ENCODE results near the gene ADK.

DNA sequence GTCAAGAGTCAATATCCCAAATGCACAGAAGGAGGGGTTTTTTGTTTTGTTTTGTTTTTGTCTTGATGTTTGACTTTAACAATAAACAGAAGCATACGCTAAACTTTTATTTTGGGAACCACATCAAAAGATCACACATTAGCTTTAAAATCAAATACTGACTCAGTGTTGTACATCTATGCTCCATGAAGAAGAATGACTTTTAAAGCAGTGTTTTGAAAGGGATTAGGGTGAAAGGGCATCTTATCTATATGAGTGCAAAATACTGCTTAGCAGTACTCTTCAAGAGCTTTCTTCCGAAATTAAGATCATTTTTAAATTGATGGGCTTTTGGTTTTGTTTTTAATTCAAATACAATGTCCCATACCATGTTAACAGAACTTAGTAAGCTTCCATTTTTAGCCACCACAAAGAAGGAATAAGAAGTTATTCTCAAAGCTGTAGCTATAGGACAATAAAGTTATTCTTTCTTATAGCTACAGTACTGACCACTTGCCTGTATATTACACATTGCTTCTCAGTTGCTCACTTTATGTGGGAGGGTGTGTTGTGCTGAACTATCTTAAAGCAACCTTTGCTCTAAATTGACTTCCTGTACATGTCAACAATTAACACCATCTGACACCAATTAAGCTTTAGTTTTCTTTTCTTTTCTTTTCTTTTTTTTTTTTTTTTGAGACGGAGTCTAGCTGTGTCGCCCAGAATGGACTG, 531.1 kb downstream of the ADK start:
- TF ChIP-seq POLR2AphosphoS5 (IDR thresholded peaks at IDR 0.05; ENCODE audit: low read depth), result no peak
- TF ChIP-seq, protein P1, sequence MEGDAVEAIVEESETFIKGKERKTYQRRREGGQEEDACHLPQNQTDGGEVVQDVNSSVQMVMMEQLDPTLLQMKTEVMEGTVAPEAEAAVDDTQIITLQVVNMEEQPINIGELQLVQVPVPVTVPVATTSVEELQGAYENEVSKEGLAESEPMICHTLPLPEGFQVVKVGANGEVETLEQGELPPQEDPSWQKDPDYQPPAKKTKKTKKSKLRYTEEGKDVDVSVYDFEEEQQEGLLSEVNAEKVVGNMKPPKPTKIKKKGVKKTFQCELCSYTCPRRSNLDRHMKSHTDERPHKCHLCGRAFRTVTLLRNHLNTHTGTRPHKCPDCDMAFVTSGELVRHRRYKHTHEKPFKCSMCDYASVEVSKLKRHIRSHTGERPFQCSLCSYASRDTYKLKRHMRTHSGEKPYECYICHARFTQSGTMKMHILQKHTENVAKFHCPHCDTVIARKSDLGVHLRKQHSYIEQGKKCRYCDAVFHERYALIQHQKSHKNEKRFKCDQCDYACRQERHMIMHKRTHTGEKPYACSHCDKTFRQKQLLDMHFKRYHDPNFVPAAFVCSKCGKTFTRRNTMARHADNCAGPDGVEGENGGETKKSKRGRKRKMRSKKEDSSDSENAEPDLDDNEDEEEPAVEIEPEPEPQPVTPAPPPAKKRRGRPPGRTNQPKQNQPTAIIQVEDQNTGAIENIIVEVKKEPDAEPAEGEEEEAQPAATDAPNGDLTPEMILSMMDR (conservative IDR thresholded peaks at IDR 0.05; ENCODE audit: low read depth in 2 of 2), result no peak
- no peak for TF ChIP-seq EZH2 (IDR thresholded peaks at IDR 0.05; ENCODE audit: low read depth, unreplicated experiment)
- no peak for TF ChIP-seq EZH2phosphoT487 (IDR thresholded peaks at IDR 0.05; ENCODE audit: unreplicated experiment)
- TF ChIP-seq CREB1 (CRISPR knock-in tag; IDR thresholded peaks at IDR 0.05; ENCODE audit: low read depth), result no peak
- TF ChIP-seq, protein P2, sequence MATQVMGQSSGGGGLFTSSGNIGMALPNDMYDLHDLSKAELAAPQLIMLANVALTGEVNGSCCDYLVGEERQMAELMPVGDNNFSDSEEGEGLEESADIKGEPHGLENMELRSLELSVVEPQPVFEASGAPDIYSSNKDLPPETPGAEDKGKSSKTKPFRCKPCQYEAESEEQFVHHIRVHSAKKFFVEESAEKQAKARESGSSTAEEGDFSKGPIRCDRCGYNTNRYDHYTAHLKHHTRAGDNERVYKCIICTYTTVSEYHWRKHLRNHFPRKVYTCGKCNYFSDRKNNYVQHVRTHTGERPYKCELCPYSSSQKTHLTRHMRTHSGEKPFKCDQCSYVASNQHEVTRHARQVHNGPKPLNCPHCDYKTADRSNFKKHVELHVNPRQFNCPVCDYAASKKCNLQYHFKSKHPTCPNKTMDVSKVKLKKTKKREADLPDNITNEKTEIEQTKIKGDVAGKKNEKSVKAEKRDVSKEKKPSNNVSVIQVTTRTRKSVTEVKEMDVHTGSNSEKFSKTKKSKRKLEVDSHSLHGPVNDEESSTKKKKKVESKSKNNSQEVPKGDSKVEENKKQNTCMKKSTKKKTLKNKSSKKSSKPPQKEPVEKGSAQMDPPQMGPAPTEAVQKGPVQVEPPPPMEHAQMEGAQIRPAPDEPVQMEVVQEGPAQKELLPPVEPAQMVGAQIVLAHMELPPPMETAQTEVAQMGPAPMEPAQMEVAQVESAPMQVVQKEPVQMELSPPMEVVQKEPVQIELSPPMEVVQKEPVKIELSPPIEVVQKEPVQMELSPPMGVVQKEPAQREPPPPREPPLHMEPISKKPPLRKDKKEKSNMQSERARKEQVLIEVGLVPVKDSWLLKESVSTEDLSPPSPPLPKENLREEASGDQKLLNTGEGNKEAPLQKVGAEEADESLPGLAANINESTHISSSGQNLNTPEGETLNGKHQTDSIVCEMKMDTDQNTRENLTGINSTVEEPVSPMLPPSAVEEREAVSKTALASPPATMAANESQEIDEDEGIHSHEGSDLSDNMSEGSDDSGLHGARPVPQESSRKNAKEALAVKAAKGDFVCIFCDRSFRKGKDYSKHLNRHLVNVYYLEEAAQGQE (IDR thresholded peaks at IDR 0.05; ENCODE audit: unreplicated experiment), result no peak
- TF ChIP-seq JUNB (IDR thresholded peaks at IDR 0.05; ENCODE audit: unreplicated experiment), result no peak
- TF ChIP-seq ZNF331 (CRISPR knock-in tag; IDR thresholded peaks at IDR 0.05; ENCODE audit: low read depth), result no peak
- TF ChIP-seq, protein P3, sequence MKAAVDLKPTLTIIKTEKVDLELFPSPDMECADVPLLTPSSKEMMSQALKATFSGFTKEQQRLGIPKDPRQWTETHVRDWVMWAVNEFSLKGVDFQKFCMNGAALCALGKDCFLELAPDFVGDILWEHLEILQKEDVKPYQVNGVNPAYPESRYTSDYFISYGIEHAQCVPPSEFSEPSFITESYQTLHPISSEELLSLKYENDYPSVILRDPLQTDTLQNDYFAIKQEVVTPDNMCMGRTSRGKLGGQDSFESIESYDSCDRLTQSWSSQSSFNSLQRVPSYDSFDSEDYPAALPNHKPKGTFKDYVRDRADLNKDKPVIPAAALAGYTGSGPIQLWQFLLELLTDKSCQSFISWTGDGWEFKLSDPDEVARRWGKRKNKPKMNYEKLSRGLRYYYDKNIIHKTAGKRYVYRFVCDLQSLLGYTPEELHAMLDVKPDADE (IDR thresholded peaks at IDR 0.05), result no peak
- TF ChIP-seq STAT1 (IDR thresholded peaks at IDR 0.05; ENCODE audit: unreplicated experiment), result no peak
- TF ChIP-seq NANOG (IDR thresholded peaks at IDR 0.05; ENCODE audit: borderline replicate concordance), result no peak
